Body of pancreas (tissue), 4 donors: Measurements from ENCODE around the gene LOXHD1. TPM values are rescaled to one million over a fixed set of nuclear protein-coding genes. Genes with fewer than 3 reads are reported as not detected.

Experiments used
- ATAC-seq: fragments of 150-250 bp; one replicate; pipeline ENCODE4 v1.9.1; 2016
- DNase-seq, 4 donors: peaks; one replicate each; pipeline ENCODE4 v3.0.0-alpha.2; 2019
- H3K27ac ChIP-seq, 4 donors: fragments of 200-600 bp; sonication (generic); 1 replicate in 3 of 4; 2 replicates in 1 of 4; pipeline versions ENCODE4 v1.5.1 to v1.6.1; 2016 to 2019; ENCODE audit warnings: mild to moderate bottlenecking in 1 of 4, mixed read lengths in 1 of 4, moderate library complexity in 1 of 4
- H3K27me3 ChIP-seq, 2 donors: fragments of 200-600 bp; sonication (generic); one replicate each; pipeline ENCODE4 v1.6.0; 2016; ENCODE audit warnings: mild to moderate bottlenecking in 1 of 2
- H3K36me3 ChIP-seq, 2 donors: fragments of 200-600 bp; sonication (generic); replicated peaks in 1 of 2; 2 replicates each; pipeline ENCODE4 v1.5.1; 2016; ENCODE audit warnings: low read depth in 2 of 2; ENCODE audit not compliant: insufficient read depth in 1 of 2
- H3K4me1 ChIP-seq: fragments of 200-600 bp; sonication (generic); one replicate; pipeline ENCODE4 v1.6.0; 2016
- H3K4me3 ChIP-seq, 2 donors: fragments of 200-600 bp; sonication (generic); 1 replicate in 1 of 2; 2 replicates in 1 of 2; pipeline ENCODE4 v1.5.1; 2016 to 2019
- H3K9me3 ChIP-seq, 3 donors: fragments of 200-600 bp; sonication (generic); 1 replicate in 2 of 3; 2 replicates in 1 of 3; pipeline ENCODE4 v1.5.1; 2016
- CTCF ChIP-seq, 7 experiments: fragments of 450-650 bp in 4 of 7; fragments of 200-600 bp in 3 of 7; sonication (generic) in 3 of 7; IDR thresholded peaks; one replicate each; pipeline ENCODE4 v1.5.1; 2016 to 2019; ENCODE audit warnings: antibody characterized with exemption in 7 of 7
- POLR2A ChIP-seq, 3 donors: fragments of 450-650 bp; IDR thresholded peaks; one replicate each; pipeline ENCODE4 v1.6.1; 2016; ENCODE audit warnings: antibody characterized with exemption in 3 of 3, mild to moderate bottlenecking in 2 of 3
- WGBS, 2 donors: methylation state at CpG; one replicate each; pipeline ENCODE4 v1.1.5; 2017; 5-methylcytosine and 5-hydroxymethylcytosine counted together
- intact Hi-C: fragments of 100-400 bp; cut with DNase I; formaldehyde crosslinking; loops from one replicate; pipeline ENCODE4 v1.15.1; 2023
- total RNA-seq, 2 donors: library from RNA; depleted of rRNA; stranded (reverse); fragments of >200 nt; gene quantifications; one replicate each; pipeline ENCODE4 v1.1.0, GENCODE V29; 2016

Gene LOXHD1
- total RNA-seq, 2 donors from 2014 or later: 0.26 TPM; not detected in 1

- no peak for DNase-seq
- intact Hi-C loops: no loop called here
- Histone ChIP-seq H3K36me3 (no peaks in the 10 kb centered on the region), H3K4me1 (no peaks in the 10 kb centered on the region), H3K27ac (no peak overlapping the region), H3K4me3 (no peak overlapping the region), H3K9me3 (no peaks in the 10 kb centered on the region), H3K27me3 (peaks cover 0 to 7% of the 10 kb centered on the region in 2 donors)
- 56 to 64% methylated on average over 4 of the region's 4 CpGs for WGBS, 2 donors
- no peak for ATAC-seq
- no peak for TF ChIP-seq CTCF (IDR thresholded peaks at IDR 0.05)
- no peak for TF ChIP-seq POLR2A (IDR thresholded peaks at IDR 0.05)
Observed at GRCh38 chr18:46431522-46432171, 225.4 kb downstream of the LOXHD1 start.

- no peak for TF ChIP-seq POLR2A (IDR thresholded peaks at IDR 0.05)
- no peak for TF ChIP-seq CTCF (IDR thresholded peaks at IDR 0.05)
- ATAC-seq (no peak), DNase-seq (no peak)
- H3K4me1 ChIP-seq: no peaks in the 10 kb centered on the region
- no peak overlapping the region for H3K27ac ChIP-seq
- H3K27me3 ChIP-seq: peaks cover 0 to 7% of the 10 kb centered on the region in 2 donors
- H3K9me3 ChIP-seq: no peaks in the 10 kb centered on the region
- H3K36me3 ChIP-seq: no peaks in the 10 kb centered on the region
- intact Hi-C loops: no loop called here
- 57 to 61% methylated on average over 2 of the region's 2 CpGs for WGBS, 2 donors
- no peak overlapping the region for H3K4me3 ChIP-seq
Observed at GRCh38 chr18:46429649-46430224, 227.3 kb downstream of the LOXHD1 start.

- Histone ChIP-seq H3K36me3 (no peaks in the 10 kb centered on the region), H3K4me1 (no peaks in the 10 kb centered on the region), H3K4me3 (no peak overlapping the region), H3K27ac (no peak overlapping the region), H3K9me3 (no peaks in the 10 kb centered on the region), H3K27me3 (peaks cover 0 to 7% of the 10 kb centered on the region in 2 donors)
- intact Hi-C loops: no loop called here
- TF ChIP-seq CTCF (IDR thresholded peaks at IDR 0.05) (no peak), POLR2A (IDR thresholded peaks at IDR 0.05) (no peak)
- no peak for ATAC-seq
- no peak for DNase-seq
- WGBS, 2 donors: 84 to 86% methylated on average over 4 of the region's 4 CpGs
Observed at GRCh38 chr18:46429130-46429529, 227.9 kb downstream of the LOXHD1 start.

- H3K36me3 ChIP-seq: no peaks in the 10 kb centered on the region
- ATAC-seq (no peak), DNase-seq (no peak)
- no peaks in the 10 kb centered on the region for H3K4me1 ChIP-seq
- TF ChIP-seq POLR2A (IDR thresholded peaks at IDR 0.05): no peak
- TF ChIP-seq CTCF (IDR thresholded peaks at IDR 0.05): no peak
- H3K9me3 ChIP-seq: no peaks in the 10 kb centered on the region
- no peak overlapping the region for H3K27ac ChIP-seq
- no peak overlapping the region for H3K4me3 ChIP-seq
- H3K27me3 ChIP-seq: peaks cover 0 to 3% of the 10 kb centered on the region in 2 donors
- WGBS, 2 donors: 58% methylated on average over 3 of the region's 3 CpGs
- intact Hi-C loops: no loop called here
Observed at GRCh38 chr18:46428368-46428767, 228.7 kb downstream of the LOXHD1 start.
